ENCODE results near the gene KAT7.

KAT7 gene

GRCh38 chr17:49788478-49789242 is at the start of gene KAT7:
KAT7 (plus strand) TSS chr17:49788681; CDS start chr17:49788835, 154 bp downstream.
- no peaks in the 10 kb centered on the region for H3K27me3 ChIP-seq (ENCODE audit: control insufficient read depth, insufficient read depth, low read length)
- peaks cover 14% of the 10 kb centered on the region for H3K4me1 ChIP-seq (ENCODE audit: control insufficient read depth, low read depth, low read length)
- peak within 1 kb of the TSS; percentile 100 for H3K9ac ChIP-seq (ENCODE audit: low read length)
- peak within 1 kb of the TSS; percentile 99 for H3K27ac ChIP-seq (ENCODE audit: low read length)
- H3K9me3 ChIP-seq (ENCODE audit: control insufficient read depth, low read depth, low read length), result no peaks in the 10 kb centered on the region
- H3K36me3 ChIP-seq (ENCODE audit: control insufficient read depth, low read depth, low read length), result peaks cover 17% of the 10 kb centered on the region
- H3K4me3 ChIP-seq (ENCODE audit: low read length), result peak within 1 kb of the TSS; percentile 100

GRCh38 chr17:49739641-49740271 is 48.7 kb upstream of the KAT7 start:
- H3K9me3 ChIP-seq (ENCODE audit: control insufficient read depth, low read depth, low read length), result no peaks in the 10 kb centered on the region
- H3K4me1 ChIP-seq (ENCODE audit: control insufficient read depth, low read depth, low read length), result no peaks in the 10 kb centered on the region
- no peaks in the 10 kb centered on the region for H3K36me3 ChIP-seq (ENCODE audit: control insufficient read depth, low read depth, low read length)
- H3K27me3 ChIP-seq (ENCODE audit: control insufficient read depth, insufficient read depth, low read length), result no peaks in the 10 kb centered on the region
- no peak overlapping the region for H3K27ac ChIP-seq (ENCODE audit: low read length)
- H3K4me3 ChIP-seq (ENCODE audit: low read length), result no peak overlapping the region
- H3K9ac ChIP-seq (ENCODE audit: low read length), result no peak overlapping the region

GRCh38 chr17:49741009-49741691 is 47.3 kb upstream of the KAT7 start:
- Histone ChIP-seq H3K9ac (ENCODE audit: low read length) (no peak overlapping the region), H3K4me1 (ENCODE audit: control insufficient read depth, low read depth, low read length) (no peaks in the 10 kb centered on the region), H3K4me3 (ENCODE audit: low read length) (no peak overlapping the region), H3K36me3 (ENCODE audit: control insufficient read depth, low read depth, low read length) (no peaks in the 10 kb centered on the region), H3K27ac (ENCODE audit: low read length) (no peak overlapping the region), H3K9me3 (ENCODE audit: control insufficient read depth, low read depth, low read length) (no peaks in the 10 kb centered on the region), H3K27me3 (ENCODE audit: control insufficient read depth, insufficient read depth, low read length) (no peaks in the 10 kb centered on the region)

GRCh38 chr17:49741692-49742076 is 46.8 kb upstream of the KAT7 start:
- no peaks in the 10 kb centered on the region for H3K27me3 ChIP-seq (ENCODE audit: control insufficient read depth, insufficient read depth, low read length)
- H3K4me3 ChIP-seq (ENCODE audit: low read length), result no peak overlapping the region
- no peaks in the 10 kb centered on the region for H3K9me3 ChIP-seq (ENCODE audit: control insufficient read depth, low read depth, low read length)
- H3K4me1 ChIP-seq (ENCODE audit: control insufficient read depth, low read depth, low read length), result no peaks in the 10 kb centered on the region
- H3K9ac ChIP-seq (ENCODE audit: low read length), result no peak overlapping the region
- no peaks in the 10 kb centered on the region for H3K36me3 ChIP-seq (ENCODE audit: control insufficient read depth, low read depth, low read length)
- no peak overlapping the region for H3K27ac ChIP-seq (ENCODE audit: low read length)

GRCh38 chr17:49742166-49742638 is 46.3 kb upstream of the KAT7 start:
- H3K27me3 ChIP-seq (ENCODE audit: control insufficient read depth, insufficient read depth, low read length), result no peaks in the 10 kb centered on the region
- no peak overlapping the region for H3K4me3 ChIP-seq (ENCODE audit: low read length)
- no peak overlapping the region for H3K27ac ChIP-seq (ENCODE audit: low read length)
- H3K9me3 ChIP-seq (ENCODE audit: control insufficient read depth, low read depth, low read length), result no peaks in the 10 kb centered on the region
- no peaks in the 10 kb centered on the region for H3K4me1 ChIP-seq (ENCODE audit: control insufficient read depth, low read depth, low read length)
- no peak overlapping the region for H3K9ac ChIP-seq (ENCODE audit: low read length)
- H3K36me3 ChIP-seq (ENCODE audit: control insufficient read depth, low read depth, low read length), result no peaks in the 10 kb centered on the region

- no peak overlapping the region for H3K4me3 ChIP-seq (ENCODE audit: low read length)
- H3K4me1 ChIP-seq (ENCODE audit: control insufficient read depth, low read depth, low read length), result no peaks in the 10 kb centered on the region
- no peak overlapping the region for H3K27ac ChIP-seq (ENCODE audit: low read length)
- no peaks in the 10 kb centered on the region for H3K9me3 ChIP-seq (ENCODE audit: control insufficient read depth, low read depth, low read length)
- H3K27me3 ChIP-seq (ENCODE audit: control insufficient read depth, insufficient read depth, low read length), result no peaks in the 10 kb centered on the region
- H3K36me3 ChIP-seq (ENCODE audit: control insufficient read depth, low read depth, low read length), result peaks cover 11% of the 10 kb centered on the region
- no peak overlapping the region for H3K9ac ChIP-seq (ENCODE audit: low read length)
These were observed 43.0 kb upstream of the KAT7 start for GRCh38 chr17:49745175-49746139.

GRCh38 chr17:49746791-49747490 is 41.5 kb upstream of the KAT7 start:
- H3K4me1 ChIP-seq (ENCODE audit: control insufficient read depth, low read depth, low read length), result no peaks in the 10 kb centered on the region
- no peak overlapping the region for H3K4me3 ChIP-seq (ENCODE audit: low read length)
- no peak overlapping the region for H3K9ac ChIP-seq (ENCODE audit: low read length)
- peaks cover 11% of the 10 kb centered on the region for H3K36me3 ChIP-seq (ENCODE audit: control insufficient read depth, low read depth, low read length)
- H3K9me3 ChIP-seq (ENCODE audit: control insufficient read depth, low read depth, low read length), result no peaks in the 10 kb centered on the region
- no peaks in the 10 kb centered on the region for H3K27me3 ChIP-seq (ENCODE audit: control insufficient read depth, insufficient read depth, low read length)
- H3K27ac ChIP-seq (ENCODE audit: low read length), result no peak overlapping the region

GRCh38 chr17:49747632-49748031 is 40.8 kb upstream of the KAT7 start:
- Histone ChIP-seq H3K9ac (ENCODE audit: low read length) (no peak overlapping the region), H3K4me1 (ENCODE audit: control insufficient read depth, low read depth, low read length) (no peaks in the 10 kb centered on the region), H3K9me3 (ENCODE audit: control insufficient read depth, low read depth, low read length) (no peaks in the 10 kb centered on the region), H3K27ac (ENCODE audit: low read length) (no peak overlapping the region), H3K36me3 (ENCODE audit: control insufficient read depth, low read depth, low read length) (peaks cover 11% of the 10 kb centered on the region), H3K27me3 (ENCODE audit: control insufficient read depth, insufficient read depth, low read length) (no peaks in the 10 kb centered on the region), H3K4me3 (ENCODE audit: low read length) (no peak overlapping the region)

- Histone ChIP-seq H3K4me1 (ENCODE audit: control insufficient read depth, low read depth, low read length) (no peaks in the 10 kb centered on the region), H3K27me3 (ENCODE audit: control insufficient read depth, insufficient read depth, low read length) (no peaks in the 10 kb centered on the region), H3K27ac (ENCODE audit: low read length) (no peak overlapping the region), H3K4me3 (ENCODE audit: low read length) (no peak overlapping the region), H3K9me3 (ENCODE audit: control insufficient read depth, low read depth, low read length) (no peaks in the 10 kb centered on the region), H3K9ac (ENCODE audit: low read length) (no peak overlapping the region), H3K36me3 (ENCODE audit: control insufficient read depth, low read depth, low read length) (peaks cover 11% of the 10 kb centered on the region)
These were observed 40.3 kb upstream of the KAT7 start for GRCh38 chr17:49748223-49748622.

- Histone ChIP-seq H3K9me3 (ENCODE audit: control insufficient read depth, low read depth, low read length) (no peaks in the 10 kb centered on the region), H3K4me3 (ENCODE audit: low read length) (no peak overlapping the region), H3K27ac (ENCODE audit: low read length) (no peak overlapping the region), H3K27me3 (ENCODE audit: control insufficient read depth, insufficient read depth, low read length) (no peaks in the 10 kb centered on the region), H3K9ac (ENCODE audit: low read length) (no peak overlapping the region), H3K4me1 (ENCODE audit: control insufficient read depth, low read depth, low read length) (no peaks in the 10 kb centered on the region), H3K36me3 (ENCODE audit: control insufficient read depth, low read depth, low read length) (peaks cover 11% of the 10 kb centered on the region)
These were observed 39.7 kb upstream of the KAT7 start for GRCh38 chr17:49748791-49749190.

All from iPS-18a (cell line).